ENCODE results near the gene POTEM. TPM values are rescaled to one million over a fixed set of nuclear protein-coding genes. Genes with fewer than 3 reads are reported as not detected.

POTEM gene
- total RNA-seq: not detected in 2 replicates

GRCh38 chr14:18967134-18967533 lies at the start of gene POTEM:
TSS of gene POTEM (plus strand) at chr14:18967434. CDS start at chr14:18967486, 52 bp downstream.

Small RNAs within 50 kb of the gene (small RNA-seq; reads per million reads assigned to genes)
- gene RNU6-1239P: not detected

Data from subcutaneous preadipocyte (primary cell).